Measurements from ENCODE around the gene HMGA1.
A peak's percentile ranks its signal among the peaks of the same experiment; 100 is the strongest.

The HMGA1 gene, protein sequence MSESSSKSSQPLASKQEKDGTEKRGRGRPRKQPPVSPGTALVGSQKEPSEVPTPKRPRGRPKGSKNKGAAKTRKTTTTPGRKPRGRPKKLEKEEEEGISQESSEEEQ

DNA sequence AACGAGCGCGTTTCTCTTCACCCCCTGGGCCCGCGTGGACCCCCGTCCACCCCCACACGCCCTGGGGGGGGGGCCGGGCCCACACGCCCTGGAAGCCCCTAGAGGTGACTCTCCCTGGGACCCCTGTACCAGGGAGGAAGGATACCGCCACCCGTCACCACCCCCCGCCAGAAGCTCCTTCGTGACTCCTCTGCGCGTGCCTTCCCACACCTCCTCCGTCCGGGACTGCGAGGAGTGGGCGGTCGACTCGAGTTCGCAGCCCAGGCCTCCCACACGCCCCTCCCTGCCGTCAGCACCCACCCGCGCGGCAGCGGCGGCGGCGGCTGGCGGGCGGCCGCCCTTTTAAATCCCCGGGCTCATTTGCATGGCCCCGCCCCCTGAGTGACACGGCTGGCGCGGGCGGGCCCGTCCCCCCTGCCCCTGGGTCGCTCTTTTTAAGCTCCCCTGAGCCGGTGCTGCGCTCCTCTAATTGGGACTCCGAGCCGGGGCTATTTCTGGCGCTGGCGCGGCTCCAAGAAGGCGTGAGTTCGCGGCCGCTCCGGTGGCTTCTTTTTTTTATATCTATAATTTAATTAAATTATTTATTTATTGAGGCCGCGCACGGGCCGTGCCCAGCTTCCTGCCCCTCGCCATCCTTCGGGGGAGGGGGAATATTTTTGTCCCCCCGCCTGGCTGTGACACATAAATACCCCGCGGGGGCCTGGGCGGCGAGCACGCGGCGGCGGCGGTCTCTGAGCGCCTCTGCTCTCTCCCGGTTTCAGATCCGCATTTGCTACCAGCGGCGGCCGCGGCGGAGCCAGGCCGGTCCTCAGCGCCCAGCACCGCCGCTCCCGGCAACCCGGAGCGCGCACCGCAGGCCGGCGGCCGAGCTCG lies at the start of gene HMGA1:
TSS of gene HMGA1 (plus strand) at position 431 of the 873 bp plus-strand sequence. CDS start 3,908 bp downstream, outside the sequence.
- DNase-seq = peak; percentile 91

DNA sequence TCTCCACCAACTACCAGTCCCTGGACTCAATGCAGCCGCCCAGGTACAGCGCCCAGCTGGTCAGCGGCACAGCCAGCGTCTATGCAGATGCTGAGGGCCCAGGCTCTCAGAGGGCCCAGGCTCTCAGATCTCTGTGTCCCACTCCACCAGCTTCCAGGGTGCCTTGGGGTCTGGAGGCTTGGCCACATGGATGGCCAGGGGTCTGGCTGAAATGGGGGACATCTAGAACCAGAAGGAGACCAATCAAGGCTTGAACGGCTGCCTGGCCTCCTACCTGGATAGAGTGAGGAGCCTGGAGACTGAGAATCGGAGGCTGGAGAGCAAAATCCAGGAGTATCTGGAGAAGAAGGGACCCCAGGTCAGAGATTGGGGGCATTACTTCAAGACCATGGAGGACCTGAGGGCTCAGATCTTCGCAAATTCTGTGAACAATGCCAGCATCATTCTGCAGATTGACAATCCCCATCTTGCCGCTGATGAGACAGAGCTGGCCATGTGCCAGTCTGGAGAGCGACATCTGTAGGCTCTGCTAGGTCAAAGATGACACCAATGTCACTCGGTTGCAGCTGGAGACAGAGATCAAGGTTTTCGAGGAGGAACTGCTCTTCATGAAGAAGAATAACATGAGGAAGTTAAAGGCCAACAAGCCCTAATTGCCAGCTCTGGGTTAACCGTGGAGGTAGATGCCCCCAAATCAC lies 46.7 kb upstream of the HMGA1 start:
- peak; percentile 42 for DNase-seq

DNA sequence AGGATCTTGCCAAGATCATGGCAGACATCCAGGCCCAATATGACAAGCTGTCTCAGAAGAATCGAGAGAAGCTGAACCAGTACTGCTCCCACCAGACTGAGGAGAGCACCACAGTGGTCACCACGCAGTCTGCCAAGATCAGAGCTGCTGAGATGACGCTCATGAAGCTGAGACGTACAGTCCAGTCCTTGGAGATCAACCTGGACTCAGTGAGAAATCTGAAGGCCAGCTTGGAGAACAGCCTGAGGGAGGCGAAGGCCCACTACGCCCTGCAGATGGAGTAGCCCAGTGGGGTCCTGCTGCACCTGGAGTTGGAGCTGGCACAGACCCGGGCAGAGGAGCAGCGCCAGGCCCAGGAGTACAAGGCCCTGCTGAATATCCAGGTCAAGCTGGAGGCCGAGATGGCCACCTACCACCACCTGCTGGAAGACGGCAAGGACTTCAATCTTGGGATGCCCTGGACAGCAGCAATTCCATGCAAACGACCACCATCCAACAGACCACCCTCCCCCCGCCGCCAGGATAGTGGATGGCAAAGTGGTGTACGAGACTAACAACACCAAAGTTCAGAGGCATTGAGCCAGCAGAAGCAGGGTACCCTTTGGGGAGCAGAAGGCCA lies 46.1 kb upstream of the HMGA1 start:
- no peak for DNase-seq

DNA sequence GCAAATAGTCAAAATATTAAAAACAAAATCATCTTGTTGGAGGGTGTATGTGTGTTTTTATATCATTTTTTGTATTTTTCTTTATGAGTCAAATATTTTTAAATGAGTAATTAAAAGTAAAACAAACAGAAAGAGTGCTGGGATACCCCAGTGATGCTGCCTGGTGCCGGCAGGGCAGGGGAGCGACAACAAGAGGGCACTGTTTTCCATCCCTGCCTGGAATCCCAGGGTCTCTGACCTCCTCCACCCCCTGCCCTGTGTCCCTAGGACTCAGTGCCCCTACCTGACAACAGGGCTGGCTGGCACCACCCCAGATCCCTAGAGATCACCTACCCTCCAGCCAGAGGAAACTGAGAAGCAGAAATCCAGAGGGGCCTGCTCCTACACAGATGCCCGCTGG lies 41.9 kb upstream of the HMGA1 start:
- no peak for DNase-seq

DNA sequence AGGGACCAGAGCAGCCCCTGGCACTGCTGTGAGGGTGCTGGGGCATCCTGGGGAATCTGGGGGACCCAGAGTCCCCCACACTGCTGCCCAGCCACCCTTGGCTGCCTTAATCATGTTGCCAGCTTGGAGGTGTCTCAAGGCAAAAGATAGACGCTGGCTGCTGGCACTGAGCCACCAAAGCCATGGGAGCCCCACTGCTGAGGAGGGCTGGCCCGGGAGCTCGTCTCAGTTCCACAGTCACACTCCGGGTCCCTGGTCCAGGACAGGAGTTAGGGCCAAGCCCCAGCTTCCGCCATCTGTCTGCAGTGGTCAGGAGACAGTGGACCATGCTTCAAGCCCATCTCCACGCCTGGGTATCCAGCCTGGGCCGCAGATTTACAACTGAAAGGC lies 41.0 kb upstream of the HMGA1 start:
- DNase-seq = no peak

DNA sequence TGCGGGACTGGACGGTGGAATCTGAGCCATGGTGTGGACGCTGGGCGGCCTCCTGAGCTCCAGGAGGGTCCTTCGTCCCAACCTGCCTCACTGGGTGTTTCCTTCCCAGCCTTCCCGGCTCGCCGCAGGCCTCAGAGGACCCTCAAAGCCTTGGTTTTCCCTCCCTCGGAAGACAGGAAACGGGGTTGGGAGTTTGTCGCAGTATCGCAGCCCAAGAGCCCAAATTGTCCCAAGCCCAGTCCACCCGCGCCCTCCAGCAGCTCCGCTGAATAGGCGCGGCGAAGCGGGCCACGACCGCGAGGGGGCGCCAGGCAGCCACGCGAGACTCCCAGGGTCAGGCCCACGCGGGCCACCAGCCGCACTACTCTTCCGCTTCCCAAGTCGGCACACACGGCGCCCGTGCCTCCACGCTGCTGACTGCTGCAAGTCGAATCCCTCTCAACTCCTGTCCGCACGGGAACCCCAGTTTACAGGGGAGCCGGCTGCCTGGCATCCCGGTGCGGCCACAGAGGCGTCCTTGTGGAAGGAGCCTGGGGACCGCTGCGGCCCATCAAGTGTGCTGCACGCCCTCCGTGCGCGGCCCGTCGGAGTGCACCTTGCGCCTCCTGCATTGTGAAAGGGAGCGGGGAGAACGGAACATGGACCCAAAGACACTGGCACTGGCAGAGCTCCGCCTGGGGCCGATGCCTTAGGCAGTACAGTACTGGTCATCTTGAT lies 40.4 kb upstream of the HMGA1 start:
- DNase-seq = peak; percentile 83

DNA sequence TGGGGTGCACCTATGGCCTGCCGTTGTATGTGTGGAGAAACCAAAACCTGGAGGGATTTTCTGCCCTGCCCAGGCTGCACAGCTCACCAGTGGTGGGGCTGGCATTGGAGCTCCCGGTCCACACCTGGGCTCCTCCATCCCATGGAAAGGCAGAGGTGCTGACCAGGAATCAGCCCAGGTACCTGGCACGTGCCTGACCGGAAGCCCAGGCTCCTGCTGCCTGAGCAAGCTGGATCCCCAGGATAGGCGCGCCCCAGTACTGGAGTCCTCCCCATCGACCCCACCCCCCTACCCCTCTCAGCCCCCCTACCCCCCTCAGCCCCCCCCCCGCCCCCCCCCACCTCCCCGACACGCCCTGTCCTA lies 39.9 kb upstream of the HMGA1 start:
- DNase-seq = no peak

DNA sequence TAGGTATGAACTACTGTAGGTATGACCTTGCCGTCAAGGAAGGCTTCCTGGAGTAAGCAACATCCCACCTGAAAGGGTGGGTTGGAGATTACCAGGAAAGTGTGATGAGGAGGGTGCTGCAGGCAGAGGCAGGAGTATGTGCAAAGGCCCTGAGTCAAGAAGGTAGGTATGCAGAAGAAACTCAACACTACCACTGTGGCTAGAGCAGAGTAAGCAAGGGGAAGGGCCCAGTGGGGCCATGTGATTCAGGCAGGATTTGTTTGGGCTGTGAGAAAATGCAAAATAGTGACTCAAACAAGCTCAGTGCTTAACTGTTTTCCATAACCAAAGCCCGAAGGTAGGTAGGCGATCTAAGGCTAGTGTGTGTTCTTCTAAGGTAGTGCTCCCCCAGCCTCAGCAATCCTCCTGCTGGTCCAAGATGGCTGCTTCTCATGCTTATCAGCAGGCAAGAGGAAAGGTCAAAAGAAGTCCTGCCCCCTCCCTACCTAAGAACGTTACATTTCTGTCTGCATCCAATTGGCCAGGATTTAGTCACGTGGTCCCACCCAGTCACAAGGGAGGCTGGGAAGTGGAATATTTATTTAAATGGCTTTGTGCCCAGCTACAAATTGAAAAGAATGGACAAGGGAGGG lies 36.2 kb upstream of the HMGA1 start:
- no peak for DNase-seq

DNA sequence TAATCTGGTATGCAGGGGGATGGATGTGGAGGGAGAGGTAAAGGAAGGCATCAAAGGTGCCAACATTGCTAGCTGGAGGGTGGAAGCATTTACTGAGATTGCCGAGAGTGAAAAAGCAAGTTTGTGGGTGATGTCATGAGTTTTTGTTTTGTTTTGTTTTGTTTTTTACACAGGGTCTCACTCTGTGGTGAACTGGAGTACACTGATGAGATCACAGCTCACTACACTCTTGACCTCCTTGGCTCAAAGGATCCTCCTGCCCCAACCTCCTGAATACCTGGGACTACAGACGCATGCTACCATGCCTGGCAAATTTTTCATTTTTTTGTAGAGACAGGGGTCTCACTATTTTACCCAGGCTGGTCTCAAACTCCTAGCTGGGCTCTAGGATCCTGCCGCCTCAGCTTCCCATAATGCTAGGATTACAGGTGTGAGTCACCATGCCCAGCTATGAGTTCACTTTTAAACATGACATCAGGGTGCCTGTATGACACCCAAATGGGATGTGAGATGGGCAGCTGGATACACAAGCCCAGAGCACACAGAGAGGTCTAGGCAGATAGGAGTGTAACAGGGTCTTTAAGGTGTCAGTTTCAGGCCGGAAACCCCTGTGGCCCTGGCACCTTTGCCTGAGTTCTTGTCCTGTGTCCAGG lies 35.1 kb upstream of the HMGA1 start:
- no peak for DNase-seq

DNA sequence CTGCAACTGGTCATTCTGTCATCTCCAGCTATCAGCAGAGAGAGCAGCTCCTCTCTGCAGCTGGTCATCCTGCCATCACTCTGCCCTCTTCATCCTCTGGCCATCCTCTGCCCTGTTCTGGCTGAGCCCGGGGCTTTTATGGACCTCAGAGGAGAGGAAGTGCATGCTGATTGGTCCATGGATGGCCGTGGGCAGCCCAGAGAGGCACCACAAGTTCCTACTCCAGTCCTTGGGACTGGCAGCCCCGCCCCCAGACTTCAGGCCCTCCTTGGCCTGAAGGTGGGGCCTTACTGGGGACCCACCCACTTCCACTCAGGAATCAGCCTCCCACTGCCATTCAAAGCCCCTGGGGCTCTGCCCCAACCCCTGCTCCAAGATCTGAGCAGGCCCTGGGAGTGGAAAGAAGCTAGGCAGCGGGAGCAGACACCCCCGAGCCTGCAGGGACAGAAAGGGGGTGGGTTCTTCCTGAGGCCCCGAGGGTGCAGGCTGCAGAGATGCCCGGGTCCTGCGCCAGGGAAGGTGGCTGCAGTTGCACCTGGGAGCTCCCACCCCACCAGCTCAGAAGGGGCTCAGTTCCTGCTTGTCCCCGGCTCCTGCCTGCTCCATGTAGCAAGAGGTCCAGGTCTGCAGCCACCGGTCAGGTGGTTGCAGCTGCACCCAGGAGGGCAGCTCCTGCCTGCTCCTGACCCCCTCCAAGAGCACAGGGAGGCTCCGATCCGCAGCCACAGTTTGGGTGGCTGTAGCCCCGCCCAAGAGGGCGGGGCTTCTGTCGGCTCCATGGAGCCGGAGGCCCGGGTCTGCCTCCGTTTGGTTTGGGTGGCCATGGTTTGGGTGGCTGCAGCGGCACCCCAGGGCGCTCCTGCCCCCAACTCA lies 34.1 kb upstream of the HMGA1 start:
- DNase-seq = no peak

DNA sequence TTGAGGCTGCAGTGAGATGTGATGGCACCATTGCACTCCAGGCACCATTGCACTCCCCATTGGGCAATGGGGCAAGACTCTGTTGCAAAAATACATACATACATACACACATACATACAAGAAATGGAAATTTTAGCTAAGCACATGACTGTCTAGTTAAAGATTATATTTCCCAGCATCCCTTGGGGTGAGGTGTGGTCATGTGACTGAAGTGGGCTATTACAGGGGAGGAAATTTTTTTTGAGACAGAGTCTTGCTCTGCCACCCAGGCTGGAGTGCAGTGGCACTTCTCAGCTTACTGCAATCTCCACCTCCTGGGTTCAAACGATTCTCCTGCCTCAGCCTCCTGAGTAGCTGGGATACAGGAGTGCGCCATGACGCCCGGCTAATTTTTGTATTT lies 32.0 kb upstream of the HMGA1 start:
- no peak for DNase-seq

DNA sequence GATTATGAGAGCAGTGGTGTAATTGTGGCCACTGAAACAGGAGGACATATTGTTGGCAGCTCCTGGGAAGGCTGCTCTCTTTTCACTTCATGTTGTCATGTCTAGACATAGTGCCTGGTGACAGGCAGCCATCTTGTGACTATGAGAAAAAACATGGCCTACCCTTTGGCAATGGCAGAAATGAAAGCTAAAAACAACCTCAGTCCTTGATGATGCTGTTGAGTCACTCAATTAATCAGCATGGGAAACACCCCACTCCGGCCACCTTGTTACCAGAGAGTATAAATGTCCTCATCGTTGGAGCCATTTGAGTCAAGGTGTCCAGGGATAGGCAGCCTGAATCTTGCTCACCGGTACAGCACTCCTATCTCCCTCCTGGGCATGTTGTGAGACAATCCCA lies 31.2 kb upstream of the HMGA1 start:
- no peak for DNase-seq

DNA sequence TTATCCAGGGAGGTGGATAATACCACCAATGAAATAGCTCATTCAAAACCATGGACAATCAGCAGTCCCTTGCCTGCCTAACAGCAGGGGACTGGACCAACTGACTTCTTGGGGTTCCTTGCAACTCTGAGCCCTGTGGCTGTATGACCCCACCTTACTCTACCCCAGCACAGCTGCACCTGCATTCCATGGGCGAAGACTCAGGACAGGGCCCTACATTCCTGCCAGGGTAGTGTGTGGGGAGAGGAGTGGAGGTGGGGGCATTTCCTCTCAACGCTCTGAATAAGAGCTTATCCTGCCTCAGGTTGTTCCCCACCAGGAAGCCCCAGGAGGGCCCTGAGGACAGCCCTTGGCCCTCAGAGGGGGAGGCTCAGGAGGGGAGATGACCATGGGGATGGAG lies 30.8 kb upstream of the HMGA1 start:
- DNase-seq = no peak

DNA sequence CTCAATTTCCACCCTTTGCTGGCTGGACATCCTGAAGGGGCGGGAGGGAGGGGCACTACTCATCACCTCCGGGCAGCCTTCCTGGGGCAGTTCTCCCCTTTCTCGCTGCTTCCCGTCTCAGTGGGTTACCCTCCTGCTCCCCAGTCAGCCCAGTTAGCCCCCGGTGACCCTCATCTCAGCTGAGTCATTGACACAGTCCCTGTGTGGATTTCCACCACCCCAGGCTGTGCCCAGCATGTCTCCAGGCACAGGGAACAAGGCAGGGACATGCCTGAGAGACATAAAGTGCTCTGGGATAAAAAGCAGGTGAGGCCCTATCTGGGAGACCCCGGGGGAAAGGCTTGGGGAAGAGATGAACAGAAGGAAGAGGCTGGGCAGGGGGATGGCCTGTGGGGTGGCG lies 29.9 kb upstream of the HMGA1 start:
- DNase-seq = no peak

DNA sequence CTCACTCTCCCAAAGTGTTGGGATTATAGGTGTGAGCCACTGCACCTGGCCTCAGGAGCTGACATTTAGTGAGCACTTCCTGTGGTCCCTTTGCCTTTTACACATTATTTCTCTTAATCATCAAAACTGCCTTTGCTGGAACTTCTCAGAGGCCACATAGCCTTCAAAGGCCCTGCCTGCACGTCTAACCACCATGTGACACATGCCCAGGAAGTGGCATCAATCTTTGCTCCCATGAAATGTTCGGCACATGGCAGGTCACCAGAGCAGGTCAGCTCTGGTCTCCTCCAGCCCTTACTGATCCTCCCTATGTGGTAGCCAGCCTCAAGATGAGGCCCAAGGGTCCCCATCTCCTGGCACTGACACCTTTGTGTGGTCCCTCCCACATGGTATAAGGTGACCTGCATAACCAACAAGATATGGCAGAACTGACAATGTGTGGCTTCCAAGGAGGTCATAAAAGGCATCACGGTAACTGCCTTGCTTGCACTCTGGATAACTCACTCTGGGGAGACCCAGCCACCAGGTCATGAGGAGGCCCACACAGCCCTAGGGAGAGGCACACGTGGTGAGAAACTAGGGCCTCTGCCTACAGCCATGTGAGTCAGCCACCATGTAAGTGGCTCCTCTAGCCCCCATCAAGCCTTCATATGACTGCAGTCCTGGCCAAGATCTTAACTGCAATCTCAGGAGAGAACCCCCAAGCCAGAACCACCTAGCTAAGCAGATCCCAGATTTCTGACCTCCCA lies 28.8 kb upstream of the HMGA1 start:
- DNase-seq = no peak

DNA sequence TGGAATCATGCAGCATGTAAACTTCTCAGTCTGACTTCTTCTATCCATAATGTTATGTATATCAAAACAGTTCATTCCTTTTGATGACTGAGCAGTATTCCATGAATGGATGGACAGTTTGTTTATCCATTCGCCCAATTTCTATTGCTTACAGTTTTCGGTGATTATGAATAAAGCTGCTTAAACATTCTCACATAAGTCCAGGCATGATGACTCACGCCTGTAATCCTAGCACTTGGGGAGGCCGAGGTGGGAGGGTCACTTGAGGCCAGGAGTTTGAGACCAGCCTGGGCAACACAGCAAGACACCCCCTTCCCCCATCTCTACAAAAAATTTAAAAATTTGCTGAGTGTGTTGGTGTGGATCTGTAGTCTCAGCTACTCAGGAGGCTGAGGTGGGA lies 22.9 kb upstream of the HMGA1 start:
- no peak for DNase-seq

DNA sequence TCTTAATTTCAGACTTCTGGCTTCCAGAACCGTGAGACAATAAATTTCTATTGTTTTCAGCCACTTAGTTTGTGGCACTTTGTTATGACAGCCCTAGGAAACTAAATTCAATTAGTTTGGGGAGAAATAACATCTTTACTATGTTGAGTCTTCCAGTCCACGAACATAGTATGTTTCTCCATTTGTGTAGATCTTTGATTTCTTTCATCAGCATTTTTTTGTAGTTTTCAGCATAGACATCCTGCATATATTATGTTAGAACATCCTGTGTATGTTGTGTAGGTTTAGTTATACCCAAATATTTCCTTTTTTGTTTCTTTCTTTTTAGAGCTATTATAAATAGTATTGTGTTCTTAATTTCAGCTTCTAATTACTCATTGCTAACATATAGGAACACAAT lies 18.0 kb upstream of the HMGA1 start:
- no peak for DNase-seq

DNA sequence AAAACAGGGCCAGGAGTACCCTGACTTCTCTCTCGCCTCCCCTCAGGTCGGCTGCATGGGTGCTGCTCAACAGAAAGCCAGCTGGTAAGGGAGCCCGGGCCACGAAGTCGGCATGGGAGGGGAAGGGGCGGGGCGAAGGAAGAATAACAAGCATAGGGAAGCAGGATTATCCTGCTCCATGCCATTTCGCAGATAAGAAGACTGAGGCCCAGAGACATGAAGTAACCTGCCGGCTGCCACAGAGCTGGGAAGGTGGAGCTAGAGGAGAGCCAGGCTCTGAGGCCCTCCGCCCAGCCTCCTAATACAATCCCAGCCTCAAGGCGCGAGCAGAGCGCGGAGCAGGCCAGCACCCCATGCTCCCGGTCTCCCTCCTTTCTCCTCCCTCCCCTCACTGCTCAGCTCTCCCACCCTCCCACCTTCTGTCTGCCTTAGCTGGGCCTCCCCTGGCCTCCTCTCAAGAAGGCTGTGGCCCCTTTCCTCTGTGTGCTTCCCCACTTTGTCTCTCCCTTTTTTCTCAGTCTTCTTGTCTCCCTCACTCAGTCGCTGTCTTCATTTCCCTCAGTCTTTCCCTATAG lies 13.2 kb upstream of the HMGA1 start:
- no peak for DNase-seq

DNA sequence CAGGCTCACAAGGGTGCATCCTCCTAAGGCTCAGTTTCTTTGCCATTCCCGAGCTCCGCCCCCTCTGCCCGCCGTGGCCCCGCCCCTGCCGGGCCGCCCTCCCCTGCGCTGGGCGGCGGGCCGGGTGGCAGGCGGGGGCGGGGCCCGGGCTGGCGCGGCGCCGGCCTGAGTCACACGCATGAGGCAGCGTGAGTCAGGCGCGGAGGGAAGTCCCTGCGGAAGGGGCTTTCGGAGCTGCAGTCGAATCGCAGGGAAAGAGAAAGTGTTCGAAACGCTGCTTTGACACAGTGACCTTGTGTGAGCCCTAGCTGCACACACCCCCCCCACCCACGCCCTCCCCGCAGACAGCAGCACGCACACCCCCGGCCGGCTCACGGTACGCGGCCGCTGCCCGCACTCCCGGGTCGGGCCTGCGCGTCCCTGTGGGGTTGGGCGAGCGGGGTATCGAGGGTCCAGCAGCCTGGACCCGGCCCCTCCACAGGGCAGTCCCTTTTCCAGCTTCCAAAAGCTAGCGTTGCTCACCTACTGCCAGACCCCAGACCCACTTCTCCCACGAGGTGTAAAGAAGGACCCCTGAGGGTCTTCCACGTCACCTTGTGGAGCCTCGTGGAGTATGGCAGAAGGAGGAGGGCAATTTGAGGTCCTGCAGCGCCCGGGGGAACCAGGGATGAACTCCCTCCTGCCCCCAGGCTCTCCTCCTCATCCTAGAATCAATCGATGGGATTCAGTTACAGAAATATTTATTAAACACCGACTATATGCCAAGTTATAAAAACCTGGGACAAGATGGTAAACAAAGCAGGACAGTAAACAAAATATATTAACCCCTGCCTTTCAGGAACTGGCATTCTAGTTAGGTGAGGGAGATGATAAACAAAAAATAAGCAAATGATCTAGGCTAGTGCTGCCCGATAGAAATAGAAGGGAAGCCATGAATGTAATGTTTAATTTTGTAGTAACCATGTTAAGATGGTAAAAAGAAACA lies 12.4 kb upstream of the HMGA1 start:
- DNase-seq = peak; percentile 98
